Duodenal mucosa (tissue), 2 donors: Measurements from ENCODE around the gene SKP2.
"Not testable (repeated sequence)": the region's sequence is repeated elsewhere in the genome, so short reads cannot be mapped to it uniquely, and the experiment has no call there.

ENCODE experiments used
- H3K27ac ChIP-seq: one replicate; pipeline ENCODE4 v1.7.0; 2013; ENCODE audit warnings: low read depth, low read length
- H3K27me3 ChIP-seq, 2 donors: one replicate each; pipeline ENCODE4 v1.7.0; 2013; ENCODE audit warnings: low read length in 2 of 2, control low read depth in 1 of 2; ENCODE audit not compliant: insufficient read depth in 2 of 2, control insufficient read depth in 1 of 2
- H3K36me3 ChIP-seq, 2 donors: one replicate each; pipeline ENCODE4 v1.7.0; 2013; ENCODE audit warnings: low read length in 2 of 2, control low read depth in 1 of 2; ENCODE audit not compliant: insufficient read depth in 2 of 2, control insufficient read depth in 1 of 2
- H3K4me1 ChIP-seq, 2 donors: one replicate each; pipeline ENCODE4 v1.7.0; 2013; ENCODE audit warnings: low read length in 2 of 2, control low read depth in 1 of 2; ENCODE audit not compliant: insufficient read depth in 2 of 2, control insufficient read depth in 1 of 2
- H3K4me3 ChIP-seq, 2 donors: one replicate each; pipeline ENCODE4 v1.7.0; 2013; ENCODE audit warnings: low read length in 2 of 2, low read depth in 1 of 2
- H3K9ac ChIP-seq, 2 donors: one replicate each; pipeline ENCODE4 v1.7.0; 2013; ENCODE audit warnings: low read length in 2 of 2, low read depth in 1 of 2
- H3K9me3 ChIP-seq, 2 donors: one replicate each; pipeline ENCODE4 v1.7.0; 2013; ENCODE audit warnings: low read length in 2 of 2, control low read depth in 1 of 2; ENCODE audit not compliant: control insufficient read depth in 1 of 2

The SKP2 gene

DNA sequence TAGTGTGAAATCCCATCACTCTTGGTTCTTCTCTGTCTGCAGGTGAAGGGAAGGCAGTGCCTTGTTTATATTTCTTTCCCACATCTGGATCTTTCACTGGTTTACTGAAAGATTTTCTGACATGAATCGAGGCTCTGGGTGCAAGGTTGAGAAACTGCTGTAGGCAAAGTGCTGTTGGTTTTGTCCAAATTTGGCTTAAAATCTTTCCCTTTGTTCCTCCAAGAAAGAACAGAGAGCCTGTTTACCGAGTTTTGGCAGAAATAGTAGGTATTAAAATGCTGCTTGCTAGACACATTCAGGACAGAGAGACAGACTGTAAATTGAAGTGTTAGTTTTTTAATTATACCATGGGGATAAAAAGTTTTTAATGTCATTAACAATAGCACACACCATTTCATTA lies 21.5 kb downstream of the SKP2 start:
- H3K27ac ChIP-seq, result no peak overlapping the region
- H3K9me3 ChIP-seq, result no peaks in the 10 kb centered on the region
- H3K27me3 ChIP-seq, result no peaks in the 10 kb centered on the region
- H3K9ac ChIP-seq, result no peak overlapping the region
- H3K4me1 ChIP-seq, result no peaks in the 10 kb centered on the region
- H3K4me3 ChIP-seq, result no peak overlapping the region
- H3K36me3 ChIP-seq, result peaks cover 9 to 63% of the 10 kb centered on the region in 2 donors

DNA sequence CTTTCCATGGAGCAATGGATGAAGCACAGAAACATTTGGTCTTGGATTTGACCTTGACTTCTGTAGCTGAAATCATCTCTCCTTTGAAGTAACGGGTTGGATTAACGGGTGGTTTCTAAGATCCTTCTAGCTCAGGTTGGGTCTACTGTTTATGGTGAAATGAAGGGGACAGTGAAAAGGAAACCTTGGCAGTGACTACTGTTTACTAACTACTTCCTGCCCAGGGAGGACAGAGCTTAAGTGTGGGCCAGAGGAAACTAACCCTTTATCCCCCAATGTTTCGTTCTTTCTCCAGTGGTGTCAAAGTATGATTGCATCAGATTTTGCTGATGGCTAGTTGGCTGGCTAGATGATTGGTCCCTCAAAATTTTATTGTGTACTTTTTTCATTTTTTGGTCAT lies 22.2 kb downstream of the SKP2 start:
- H3K36me3 ChIP-seq, result peaks cover 13 to 62% of the 10 kb centered on the region in 2 donors
- no peaks in the 10 kb centered on the region for H3K27me3 ChIP-seq
- H3K9ac ChIP-seq, result no peak overlapping the region
- no peaks in the 10 kb centered on the region for H3K9me3 ChIP-seq
- H3K4me1 ChIP-seq, result no peaks in the 10 kb centered on the region
- no peak overlapping the region for H3K27ac ChIP-seq
- no peak overlapping the region for H3K4me3 ChIP-seq

GRCh38 chr5:36175043-36175442 lies 23.1 kb downstream of the SKP2 start:
- Histone ChIP-seq H3K4me1 (no peaks in the 10 kb centered on the region), H3K27me3 (no peaks in the 10 kb centered on the region), H3K27ac (no peak overlapping the region), H3K36me3 (peaks cover 13 to 58% of the 10 kb centered on the region in 2 donors), H3K4me3 (no peak overlapping the region), H3K9me3 (no peaks in the 10 kb centered on the region), H3K9ac (no peak overlapping the region)

- no peak overlapping the region for H3K4me3 ChIP-seq
- no peaks in the 10 kb centered on the region for H3K9me3 ChIP-seq
- no peak overlapping the region for H3K9ac ChIP-seq
- peaks cover 14 to 52% of the 10 kb centered on the region in 2 donors for H3K36me3 ChIP-seq
- H3K27ac ChIP-seq, result no peak overlapping the region
- H3K27me3 ChIP-seq, result no peaks in the 10 kb centered on the region
- no peaks in the 10 kb centered on the region for H3K4me1 ChIP-seq
These were observed 25.2 kb downstream of the SKP2 start for GRCh38 chr5:36177154-36177553.

DNA sequence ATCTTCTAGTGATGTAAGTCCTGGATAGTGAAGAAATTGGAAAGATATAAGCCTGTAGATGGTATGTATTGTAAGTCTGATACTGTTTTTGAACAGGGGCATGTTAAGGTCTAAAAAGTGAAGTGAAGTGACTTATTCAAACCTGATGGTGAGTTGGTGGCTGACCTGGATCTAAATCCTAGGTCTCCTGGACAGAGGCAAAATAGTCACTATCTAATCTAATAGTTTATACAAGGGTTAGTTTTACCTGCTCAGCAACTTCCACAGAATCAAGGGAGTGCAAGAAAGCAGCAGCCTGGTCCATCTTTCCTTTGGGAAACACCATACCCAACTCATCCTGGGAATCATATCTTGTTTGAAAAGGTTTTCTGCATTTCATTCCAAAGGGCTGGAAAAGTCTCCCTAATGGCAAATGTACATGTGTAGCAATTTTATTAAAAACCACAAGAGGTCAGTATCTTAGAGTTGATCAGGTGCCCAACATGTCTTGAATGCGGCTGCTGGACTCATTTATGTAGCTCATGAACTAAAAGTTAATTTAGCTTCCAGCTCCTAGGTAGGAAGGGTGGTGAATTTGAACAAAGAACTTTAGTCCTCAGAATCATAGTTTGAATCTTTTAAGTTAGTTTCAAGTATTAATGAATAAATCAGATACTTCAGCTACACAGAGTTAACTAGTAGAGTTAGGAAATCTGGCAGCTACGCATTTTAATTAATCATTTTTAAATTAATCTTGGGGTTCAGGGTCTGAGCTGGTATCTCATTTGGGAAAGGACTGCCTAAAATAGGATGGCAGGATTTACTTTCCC lies 26.0 kb downstream of the SKP2 start:
- no peaks in the 10 kb centered on the region for H3K9me3 ChIP-seq
- H3K9ac ChIP-seq, result no peak overlapping the region
- peaks cover 14 to 44% of the 10 kb centered on the region in 2 donors for H3K36me3 ChIP-seq

GRCh38 chr5:36178524-36178890 lies 26.6 kb downstream of the SKP2 start:
- Histone ChIP-seq H3K27ac (no peak overlapping the region), H3K27me3 (no peaks in the 10 kb centered on the region), H3K9me3 (no peaks in the 10 kb centered on the region), H3K4me1 (no peaks in the 10 kb centered on the region), H3K36me3 (peaks cover 14 to 39% of the 10 kb centered on the region in 2 donors), H3K9ac (no peak overlapping the region), H3K4me3 (no peak overlapping the region)

More for the DNA sequence above, 26.0 kb downstream of the SKP2 start:
- Histone ChIP-seq H3K27me3 (no peaks in the 10 kb centered on the region), H3K27ac (no peak overlapping the region), H3K4me1 (no peaks in the 10 kb centered on the region), H3K4me3 (no peak overlapping the region)

DNA sequence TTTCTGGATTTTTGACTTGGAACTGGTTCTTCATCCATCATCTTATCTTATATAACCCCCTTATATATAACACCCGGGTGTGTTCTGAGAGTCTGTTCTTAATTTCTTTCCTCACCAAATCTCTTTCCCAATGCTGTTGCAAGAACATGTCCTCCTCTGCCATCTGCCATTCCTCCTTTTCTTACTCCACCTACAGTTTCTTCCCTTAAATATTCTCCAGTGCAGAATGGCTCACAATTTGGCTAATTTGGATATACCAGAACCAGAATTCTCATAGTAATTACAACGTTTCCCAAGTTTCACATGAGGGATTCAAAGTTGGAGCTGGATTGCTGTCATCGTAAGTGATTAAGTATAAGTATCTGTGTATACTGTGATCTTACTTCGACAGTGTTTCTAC lies 28.0 kb downstream of the SKP2 start:
- no peak overlapping the region for H3K9ac ChIP-seq
- H3K36me3 ChIP-seq, result peaks cover 14 to 25% of the 10 kb centered on the region in 2 donors
- H3K27me3 ChIP-seq, result no peaks in the 10 kb centered on the region
- no peak overlapping the region for H3K4me3 ChIP-seq
- H3K9me3 ChIP-seq, result no peaks in the 10 kb centered on the region
- no peak overlapping the region for H3K27ac ChIP-seq
- H3K4me1 ChIP-seq, result no peaks in the 10 kb centered on the region

- no peaks in the 10 kb centered on the region for H3K4me1 ChIP-seq
- H3K9me3 ChIP-seq, result no peaks in the 10 kb centered on the region
- H3K27me3 ChIP-seq, result no peaks in the 10 kb centered on the region
- H3K4me3 ChIP-seq, result no peak overlapping the region
- no peak overlapping the region for H3K27ac ChIP-seq
- H3K36me3 ChIP-seq, result peaks cover 14 to 22% of the 10 kb centered on the region in 2 donors
- H3K9ac ChIP-seq, result no peak overlapping the region
These were observed 28.8 kb downstream of the SKP2 start for GRCh38 chr5:36180556-36181350.

DNA sequence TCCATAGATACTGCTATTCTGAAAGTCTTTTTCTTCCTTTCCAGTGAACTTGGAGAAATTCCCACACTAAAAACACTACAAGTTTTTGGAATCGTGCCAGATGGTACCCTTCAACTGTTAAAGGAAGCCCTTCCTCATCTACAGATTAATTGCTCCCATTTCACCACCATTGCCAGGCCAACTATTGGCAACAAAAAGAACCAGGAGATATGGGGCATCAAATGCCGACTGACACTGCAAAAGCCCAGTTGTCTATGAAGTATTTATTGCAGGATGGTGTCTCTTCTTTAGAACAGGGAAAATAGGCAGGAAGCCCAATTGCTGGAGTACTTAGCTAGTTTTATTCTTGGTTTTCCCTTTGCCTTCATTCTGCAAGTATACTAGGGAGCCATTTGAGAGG lies 29.9 kb downstream of the SKP2 start:
- H3K27me3 ChIP-seq, result no peaks in the 10 kb centered on the region
- no peak overlapping the region for H3K9ac ChIP-seq
- H3K9me3 ChIP-seq, result no peaks in the 10 kb centered on the region
- peaks cover 14 to 22% of the 10 kb centered on the region in 2 donors for H3K36me3 ChIP-seq
- no peak overlapping the region for H3K27ac ChIP-seq
- no peak overlapping the region for H3K4me3 ChIP-seq
- no peaks in the 10 kb centered on the region for H3K4me1 ChIP-seq

DNA sequence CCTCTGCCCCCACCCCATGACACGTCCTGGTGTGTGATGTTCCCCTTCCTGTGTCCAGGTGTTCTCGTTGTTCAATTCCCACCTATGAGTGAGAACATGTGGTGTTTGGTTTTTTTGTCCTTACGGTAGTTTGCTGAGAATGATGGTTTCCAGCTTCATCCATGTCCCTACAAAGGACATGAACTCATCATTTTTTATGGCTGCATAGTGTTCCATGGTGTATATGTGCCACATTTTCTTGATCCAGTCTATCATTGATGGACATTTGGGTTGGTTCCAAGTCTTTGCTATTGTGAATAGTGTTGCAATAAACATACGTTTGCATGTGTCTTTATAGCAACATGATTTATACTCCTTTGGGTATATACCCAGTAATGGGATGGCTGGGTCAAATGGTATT lies 32.5 kb downstream of the SKP2 start:
- H3K27ac ChIP-seq, H3K9ac ChIP-seq, H3K9me3 ChIP-seq, H3K4me3 ChIP-seq, H3K4me1 ChIP-seq, H3K27me3 ChIP-seq: not testable (repeated sequence)
- H3K36me3 ChIP-seq, result peaks cover 9 to 12% of the 10 kb centered on the region in 2 donors
